HEK293 (cell line): ENCODE measurements around the gene HILPDA.

Experiments
- HIC1 ChIP-seq: fragments of 450-650 bp; formaldehyde crosslinking; IDR thresholded peaks from 2 replicates; pipeline ENCODE4 v1.5.1; 2016; ENCODE audit warnings: missing biosample characterization, missing genetic modification characterization
- KLF7 ChIP-seq: fragments of 450-650 bp; formaldehyde crosslinking; IDR thresholded peaks from 2 replicates; pipeline ENCODE4 v1.5.1; 2016; ENCODE audit warnings: missing biosample characterization, missing genetic modification characterization, borderline replicate concordance
- KLF8 ChIP-seq: fragments of 450-650 bp; formaldehyde crosslinking; IDR thresholded peaks from 2 replicates; pipeline ENCODE4 v1.5.1; 2016; ENCODE audit warnings: missing biosample characterization, missing genetic modification characterization
- OVOL3 ChIP-seq: fragments of 450-650 bp; formaldehyde crosslinking; IDR thresholded peaks from 2 replicates; pipeline ENCODE4 v1.5.1; 2016; ENCODE audit warnings: missing biosample characterization, missing genetic modification characterization
- RBAK ChIP-seq: fragments of 450-650 bp; formaldehyde crosslinking; IDR thresholded peaks from 2 replicates; pipeline ENCODE4 v1.5.1; 2016; ENCODE audit warnings: missing biosample characterization, missing genetic modification characterization
- SCRT2 ChIP-seq: fragments of 450-650 bp; formaldehyde crosslinking; IDR thresholded peaks from 2 replicates; pipeline ENCODE4 v1.5.1; 2016; ENCODE audit warnings: missing biosample characterization, missing genetic modification characterization
- ZBTB26 ChIP-seq: fragments of 450-650 bp; formaldehyde crosslinking; optimal IDR thresholded peaks from 2 replicates; pipeline ENCODE3; 2016; ENCODE audit warnings: missing biosample characterization, mild to moderate bottlenecking, missing genetic modification characterization
- ZEB2 ChIP-seq: fragments of 450-650 bp; formaldehyde crosslinking; IDR thresholded peaks from 2 replicates; pipeline ENCODE4 v1.5.1; 2016; ENCODE audit warnings: missing biosample characterization, missing genetic modification characterization
- ZNF114 ChIP-seq: fragments of 450-650 bp; formaldehyde crosslinking; IDR thresholded peaks from 2 replicates; pipeline ENCODE4 v1.5.0; 2017; ENCODE audit warnings: missing biosample characterization, missing genetic modification characterization
- ZNF146 ChIP-seq: fragments of 450-650 bp; formaldehyde crosslinking; IDR thresholded peaks from 2 replicates; pipeline ENCODE4 v1.5.1; 2016; ENCODE audit warnings: missing biosample characterization, missing genetic modification characterization
- ZNF2 ChIP-seq: fragments of 450-650 bp; formaldehyde crosslinking; IDR thresholded peaks from 2 replicates; pipeline ENCODE4 v1.5.1; 2016; ENCODE audit warnings: missing biosample characterization, missing genetic modification characterization
- ZNF202 ChIP-seq: fragments of 450-650 bp; formaldehyde crosslinking; IDR thresholded peaks from 2 replicates; pipeline ENCODE4 v1.5.1; 2016; ENCODE audit warnings: missing biosample characterization, missing genetic modification characterization, borderline replicate concordance
- ZNF274 ChIP-seq, 2 experiments: fragments of 200-500 bp in 1 of 2; fragments of 450-650 bp in 1 of 2; sonication (Bioruptor generic) in 1 of 2; formaldehyde crosslinking in 1 of 2; IDR thresholded peaks; 2 replicates each; pipeline versions ENCODE4 v1.5.1 to v1.6.1; 2014 to 2016; ENCODE audit warnings: borderline replicate concordance in 1 of 2, inconsistent platforms in 1 of 2, low read length in 1 of 2, missing biosample characterization in 1 of 2, missing genetic modification characterization in 1 of 2
- ZNF280D ChIP-seq: fragments of 450-650 bp; formaldehyde crosslinking; IDR thresholded peaks from 2 replicates; pipeline ENCODE4 v1.5.1; 2016; ENCODE audit warnings: missing biosample characterization, missing genetic modification characterization
- ZNF335 ChIP-seq: fragments of 450-650 bp; formaldehyde crosslinking; conservative IDR thresholded peaks from 2 replicates; pipeline ENCODE4 v1.5.1; 2016; ENCODE audit warnings: missing biosample characterization, missing genetic modification characterization
- ZNF362 ChIP-seq: fragments of 450-650 bp; formaldehyde crosslinking; IDR thresholded peaks from 2 replicates; pipeline ENCODE4 v1.5.1; 2016; ENCODE audit warnings: missing biosample characterization, missing genetic modification characterization
- ZNF416 ChIP-seq: fragments of 450-650 bp; formaldehyde crosslinking; IDR thresholded peaks from 2 replicates; pipeline ENCODE4 v1.5.1; 2016; ENCODE audit warnings: missing biosample characterization, missing genetic modification characterization
- ZNF426 ChIP-seq: fragments of 450-650 bp; formaldehyde crosslinking; IDR thresholded peaks from 2 replicates; pipeline ENCODE4 v1.5.1; 2017; ENCODE audit warnings: missing biosample characterization, missing genetic modification characterization, mild to moderate bottlenecking, inconsistent platforms, moderate library complexity
- ZNF449 ChIP-seq: fragments of 450-650 bp; formaldehyde crosslinking; IDR thresholded peaks from 2 replicates; pipeline ENCODE4 v1.5.1; 2017; ENCODE audit warnings: missing biosample characterization, mild to moderate bottlenecking, missing genetic modification characterization, moderate library complexity
- ZNF529 ChIP-seq: fragments of 450-650 bp; formaldehyde crosslinking; IDR thresholded peaks from 2 replicates; pipeline ENCODE4 v1.5.1; 2017; ENCODE audit warnings: missing genetic modification characterization, missing biosample characterization; ENCODE audit not compliant: insufficient replicate concordance
- ZNF561 ChIP-seq: fragments of 450-650 bp; IDR thresholded peaks from 2 replicates; pipeline ENCODE4 v1.5.1; 2018; ENCODE audit warnings: missing biosample characterization, missing genetic modification characterization, borderline replicate concordance
- ZNF585B ChIP-seq: fragments of 450-650 bp; formaldehyde crosslinking; IDR thresholded peaks from 2 replicates; pipeline ENCODE4 v1.5.1; 2016; ENCODE audit warnings: missing biosample characterization, missing genetic modification characterization
- ZNF623 ChIP-seq: fragments of 450-650 bp; formaldehyde crosslinking; IDR thresholded peaks from 2 replicates; pipeline ENCODE4 v1.5.1; 2016; ENCODE audit warnings: missing biosample characterization, missing genetic modification characterization
- ZNF626 ChIP-seq: fragments of 450-650 bp; sonication (Bioruptor Pico); formaldehyde crosslinking; IDR thresholded peaks from 2 replicates; pipeline ENCODE4 v1.5.1; 2018; ENCODE audit warnings: missing biosample characterization, missing genetic modification characterization, inconsistent platforms
- ZNF776 ChIP-seq: fragments of 450-650 bp; formaldehyde crosslinking; IDR thresholded peaks from 2 replicates; pipeline ENCODE4 v1.5.0; 2017; ENCODE audit warnings: missing biosample characterization, missing genetic modification characterization, borderline replicate concordance
- ZNF785 ChIP-seq: fragments of 450-650 bp; formaldehyde crosslinking; IDR thresholded peaks from 2 replicates; pipeline ENCODE4 v1.5.1; 2016; ENCODE audit warnings: missing biosample characterization, missing genetic modification characterization
- ZSCAN30 ChIP-seq: fragments of 450-650 bp; IDR thresholded peaks from 2 replicates; pipeline ENCODE4 v1.5.1; 2018; ENCODE audit warnings: missing biosample characterization, mild to moderate bottlenecking, missing genetic modification characterization, moderate library complexity
- ZSCAN4 ChIP-seq: fragments of 450-650 bp; formaldehyde crosslinking; IDR thresholded peaks from 2 replicates; pipeline ENCODE4 v1.5.1; 2017; ENCODE audit warnings: missing biosample characterization, missing genetic modification characterization

The HILPDA gene

GRCh38 chr7:128455543-128456254 is at the start of gene HILPDA (continued):
- TF ChIP-seq ZNF280D = no peak
- no peak for TF ChIP-seq ZNF416 (tag by site-specific recombination)
- no peak for TF ChIP-seq ZNF335
- TF ChIP-seq RBAK (tag by site-specific recombination) = peak; percentile 62; the same call in 1 of the 2 replicates
- peak; percentile 99 for TF ChIP-seq ZBTB26 (tag by site-specific recombination)
- TF ChIP-seq KLF8 = peak; percentile 94
- TF ChIP-seq ZNF2 (tag by site-specific recombination) = peak; percentile 43
- TF ChIP-seq ZNF626 (tag by site-specific recombination) = no peak
- TF ChIP-seq ZNF202 (tag by site-specific recombination) = no peak
- no peak for TF ChIP-seq ZNF274 (IDR thresholded peaks at IDR 0.05; ENCODE audit: low read length)
- no peak for TF ChIP-seq ZNF274 (tag by site-specific recombination; IDR thresholded peaks at IDR 0.05; ENCODE audit: borderline replicate concordance)
- TF ChIP-seq ZEB2 (tag by site-specific recombination) = 0 out of 2 replicates have a peak, but pooled peaks have one; percentile 61
- peak; percentile 81; the same call in 1 of the 2 replicates for TF ChIP-seq ZNF561 (tag by site-specific recombination)
- no peak; the same call in 1 of the 2 replicates for TF ChIP-seq ZNF623 (tag by site-specific recombination)
- peak; percentile 44; the same call in 1 of the 2 replicates for TF ChIP-seq ZNF776 (tag by site-specific recombination)
- TF ChIP-seq ZNF362 (tag by site-specific recombination) = no peak
- peak; percentile 56; the same call in 1 of the 2 replicates for TF ChIP-seq ZNF449 (tag by site-specific recombination)
- no peak for TF ChIP-seq ZNF585B (tag by site-specific recombination)
- TF ChIP-seq ZNF114 (tag by site-specific recombination) = no peak
- peak; percentile 72; the same call in 1 of the 2 replicates for TF ChIP-seq SCRT2
- TF ChIP-seq ZNF529 (tag by site-specific recombination) = no peak
- TF ChIP-seq ZNF426 = no peak
- no peak for TF ChIP-seq ZSCAN4 (tag by site-specific recombination)
- peak; percentile 74 for TF ChIP-seq KLF7 (tag by site-specific recombination)
- TF ChIP-seq ZNF146 (tag by site-specific recombination) = no peak
- TF ChIP-seq HIC1 = peak; percentile 63; the same call in 1 of the 2 replicates
- TF ChIP-seq ZNF785 = peak; percentile 41; the same call in 1 of the 2 replicates
- peak; percentile 46 for TF ChIP-seq ZSCAN30 (tag by site-specific recombination)
- TF ChIP-seq OVOL3 = no peak
